ENCODE measurements around the gene TNFAIP3.
"Not testable (repeated sequence)": the region's sequence is repeated elsewhere in the genome, so short reads cannot be mapped to it uniquely, and the experiment has no call there.

Gene TNFAIP3

DNA sequence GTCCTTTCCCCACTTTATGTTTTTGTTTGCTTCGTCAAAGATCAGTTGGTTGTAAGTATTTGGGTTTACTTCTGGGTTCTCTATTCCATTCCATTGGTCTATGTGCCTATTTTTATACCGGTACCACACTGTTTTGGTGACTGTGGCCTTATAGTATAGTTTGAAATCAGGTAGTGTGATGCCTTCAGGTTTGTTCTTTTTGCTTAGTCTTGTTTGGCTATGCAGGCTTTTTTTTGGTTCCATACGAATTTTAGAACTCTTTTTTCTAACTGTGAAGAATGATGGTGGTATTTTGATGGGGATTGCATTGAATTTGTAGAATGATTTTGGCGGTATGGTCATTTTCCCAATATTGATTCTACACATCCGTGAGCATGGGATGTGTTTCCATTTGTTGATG lies 28.5 kb upstream of the TNFAIP3 start:
- not testable (repeated sequence) for H3K27me3 ChIP-seq (ENCODE audit: insufficient read depth, low read length, poor library complexity)

DNA sequence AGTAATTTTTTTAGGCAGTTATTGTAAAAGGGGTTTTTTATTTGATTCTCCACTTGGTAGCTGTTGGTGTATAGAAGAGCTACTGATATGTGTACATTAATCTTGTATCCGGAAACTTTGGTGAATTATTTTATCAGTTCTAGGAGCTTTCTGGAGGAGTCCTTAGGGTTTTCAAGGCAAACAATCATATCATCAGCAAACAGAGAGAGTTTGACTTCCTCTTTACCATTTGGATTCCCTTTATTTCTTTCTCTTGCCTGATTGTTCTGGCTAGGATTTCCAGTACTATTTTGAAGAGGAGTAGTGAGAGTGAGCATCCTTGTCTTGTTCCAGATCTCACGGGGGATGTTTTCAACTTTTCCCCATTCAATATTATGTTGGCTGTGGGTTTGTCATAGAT lies 28.0 kb upstream of the TNFAIP3 start:
- Histone ChIP-seq H3K27ac (ENCODE audit: low read length) (no peak overlapping the region), H4K20me1 (ENCODE audit: insufficient read depth, low read length) (no peaks in the 10 kb centered on the region), H3K4me3 (ENCODE audit: low read depth in 1 of 2, low read length in 2 of 2) (no peak overlapping the region), H3K36me3 (ENCODE audit: insufficient read depth, low read length) (no peaks in the 10 kb centered on the region), H2AFZ (ENCODE audit: low read depth, low read length) (no peak overlapping the region), H3K9ac (ENCODE audit: low read depth, low read length) (no peak overlapping the region), H3K27me3 (ENCODE audit: insufficient read depth, low read length, poor library complexity) (no peaks in the 10 kb centered on the region), H3K4me2 (ENCODE audit: insufficient read depth, low read length) (no peak overlapping the region), H3K79me2 (ENCODE audit: insufficient read depth, low read length) (no peaks in the 10 kb centered on the region), H3K9me3 (ENCODE audit: insufficient read depth, low read length, severe bottlenecking) (no peaks in the 10 kb centered on the region), H3K4me1 (ENCODE audit: insufficient read depth, low read length) (no peaks in the 10 kb centered on the region)
- DNase-seq (no peak), ATAC-seq (ENCODE audit: insufficient read depth, low read depth) (no peak)
- TF ChIP-seq, protein P1, sequence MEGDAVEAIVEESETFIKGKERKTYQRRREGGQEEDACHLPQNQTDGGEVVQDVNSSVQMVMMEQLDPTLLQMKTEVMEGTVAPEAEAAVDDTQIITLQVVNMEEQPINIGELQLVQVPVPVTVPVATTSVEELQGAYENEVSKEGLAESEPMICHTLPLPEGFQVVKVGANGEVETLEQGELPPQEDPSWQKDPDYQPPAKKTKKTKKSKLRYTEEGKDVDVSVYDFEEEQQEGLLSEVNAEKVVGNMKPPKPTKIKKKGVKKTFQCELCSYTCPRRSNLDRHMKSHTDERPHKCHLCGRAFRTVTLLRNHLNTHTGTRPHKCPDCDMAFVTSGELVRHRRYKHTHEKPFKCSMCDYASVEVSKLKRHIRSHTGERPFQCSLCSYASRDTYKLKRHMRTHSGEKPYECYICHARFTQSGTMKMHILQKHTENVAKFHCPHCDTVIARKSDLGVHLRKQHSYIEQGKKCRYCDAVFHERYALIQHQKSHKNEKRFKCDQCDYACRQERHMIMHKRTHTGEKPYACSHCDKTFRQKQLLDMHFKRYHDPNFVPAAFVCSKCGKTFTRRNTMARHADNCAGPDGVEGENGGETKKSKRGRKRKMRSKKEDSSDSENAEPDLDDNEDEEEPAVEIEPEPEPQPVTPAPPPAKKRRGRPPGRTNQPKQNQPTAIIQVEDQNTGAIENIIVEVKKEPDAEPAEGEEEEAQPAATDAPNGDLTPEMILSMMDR (IDR thresholded peaks at IDR 0.05; ENCODE audit: borderline replicate concordance, extremely low read depth, low read length, poor library complexity, severe bottlenecking) = no peak
- no peak for TF ChIP-seq EZH2 (IDR thresholded peaks at IDR 0.05; ENCODE audit: borderline replicate concordance, low read depth, low read length, severe bottlenecking)

More for the DNA sequence above, 28.5 kb upstream of the TNFAIP3 start:
- H3K9ac ChIP-seq (ENCODE audit: low read depth, low read length); H3K79me2 ChIP-seq (ENCODE audit: insufficient read depth, low read length); DNase-seq; H3K4me1 ChIP-seq (ENCODE audit: insufficient read depth, low read length); H3K9me3 ChIP-seq (ENCODE audit: insufficient read depth, low read length, severe bottlenecking); H2AFZ ChIP-seq (ENCODE audit: low read depth, low read length); ATAC-seq (ENCODE audit: insufficient read depth, low read depth); H3K4me2 ChIP-seq (ENCODE audit: insufficient read depth, low read length); H4K20me1 ChIP-seq (ENCODE audit: insufficient read depth, low read length); H3K4me3 ChIP-seq (ENCODE audit: low read depth in 1 of 2, low read length in 2 of 2); H3K27ac ChIP-seq (ENCODE audit: low read length); H3K36me3 ChIP-seq (ENCODE audit: insufficient read depth, low read length): not testable (repeated sequence)

DNA sequence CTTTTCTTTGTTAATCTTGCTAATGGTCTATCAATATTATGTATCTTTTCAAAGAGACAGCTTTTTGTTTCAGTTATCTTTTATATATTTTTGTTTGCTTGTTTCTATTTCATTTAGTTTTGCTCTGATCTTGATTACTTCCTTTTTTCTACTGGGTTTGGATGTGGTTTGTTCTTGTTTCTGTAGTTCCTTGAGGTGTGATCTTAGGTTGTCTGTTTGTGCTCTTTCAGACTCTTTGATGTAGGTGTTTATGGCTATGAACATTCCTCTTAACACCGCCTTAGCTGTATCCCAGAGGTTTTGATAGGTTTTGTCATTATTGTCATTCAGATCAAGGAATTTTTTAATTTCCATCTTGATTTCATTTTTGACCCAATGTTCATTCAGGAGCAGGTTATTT lies 26.8 kb upstream of the TNFAIP3 start:
- Histone ChIP-seq H3K79me2 (ENCODE audit: insufficient read depth, low read length) (no peaks in the 10 kb centered on the region), H2AFZ (ENCODE audit: low read depth, low read length) (no peak overlapping the region), H3K4me1 (ENCODE audit: insufficient read depth, low read length) (no peaks in the 10 kb centered on the region), H3K9ac (ENCODE audit: low read depth, low read length) (no peak overlapping the region), H3K4me2 (ENCODE audit: insufficient read depth, low read length) (no peak overlapping the region), H4K20me1 (ENCODE audit: insufficient read depth, low read length) (no peaks in the 10 kb centered on the region), H3K9me3 (ENCODE audit: insufficient read depth, low read length, severe bottlenecking) (no peaks in the 10 kb centered on the region), H3K27ac (ENCODE audit: low read length) (no peak overlapping the region), H3K27me3 (ENCODE audit: insufficient read depth, low read length, poor library complexity) (no peaks in the 10 kb centered on the region), H3K4me3 (ENCODE audit: low read depth in 1 of 2, low read length in 2 of 2) (no peak overlapping the region), H3K36me3 (ENCODE audit: insufficient read depth, low read length) (no peaks in the 10 kb centered on the region)
- no peak for ATAC-seq (ENCODE audit: insufficient read depth, low read depth)
- DNase-seq = no peak
- no peak for TF ChIP-seq EZH2 (IDR thresholded peaks at IDR 0.05; ENCODE audit: borderline replicate concordance, low read depth, low read length, severe bottlenecking)
- TF ChIP-seq, protein P1 (IDR thresholded peaks at IDR 0.05; ENCODE audit: borderline replicate concordance, extremely low read depth, low read length, poor library complexity, severe bottlenecking) = no peak

DNA sequence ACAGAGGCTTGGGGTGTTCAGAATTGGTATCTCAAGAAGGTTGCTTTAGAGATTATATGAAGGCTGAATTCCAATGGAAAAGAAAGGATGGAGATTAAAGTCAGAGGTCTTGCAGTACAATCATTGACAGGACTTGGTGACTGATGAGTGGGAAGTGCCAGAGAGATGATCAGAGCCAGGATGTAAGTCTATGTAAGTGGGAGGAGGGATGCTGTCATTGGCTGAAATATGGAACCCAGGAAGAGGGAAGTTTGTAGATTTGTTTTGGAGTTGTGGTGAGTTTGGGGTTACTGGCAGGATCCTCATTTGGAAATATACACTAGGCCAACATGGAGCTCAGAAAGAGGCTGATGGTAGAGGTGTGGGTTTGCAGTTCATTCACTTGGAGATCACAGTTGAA lies 23.8 kb upstream of the TNFAIP3 start:
- no peaks in the 10 kb centered on the region for H3K9me3 ChIP-seq (ENCODE audit: insufficient read depth, low read length, severe bottlenecking)
- H3K4me3 ChIP-seq (ENCODE audit: low read depth in 1 of 2, low read length in 2 of 2) = no peak overlapping the region
- no peaks in the 10 kb centered on the region for H3K4me1 ChIP-seq (ENCODE audit: insufficient read depth, low read length)
- TF ChIP-seq, protein P1 (IDR thresholded peaks at IDR 0.05; ENCODE audit: borderline replicate concordance, extremely low read depth, low read length, poor library complexity, severe bottlenecking) = no peak
- TF ChIP-seq EZH2 (IDR thresholded peaks at IDR 0.05; ENCODE audit: borderline replicate concordance, low read depth, low read length, severe bottlenecking) = no peak
- H3K27ac ChIP-seq (ENCODE audit: low read length) = no peak overlapping the region
- no peak overlapping the region for H3K4me2 ChIP-seq (ENCODE audit: insufficient read depth, low read length)
- H4K20me1 ChIP-seq (ENCODE audit: insufficient read depth, low read length) = no peaks in the 10 kb centered on the region
- H2AFZ ChIP-seq (ENCODE audit: low read depth, low read length) = no peak overlapping the region
- H3K36me3 ChIP-seq (ENCODE audit: insufficient read depth, low read length) = no peaks in the 10 kb centered on the region
- H3K27me3 ChIP-seq (ENCODE audit: insufficient read depth, low read length, poor library complexity) = no peaks in the 10 kb centered on the region
- H3K79me2 ChIP-seq (ENCODE audit: insufficient read depth, low read length) = no peaks in the 10 kb centered on the region
- no peak overlapping the region for H3K9ac ChIP-seq (ENCODE audit: low read depth, low read length)
- no peak for DNase-seq
- ATAC-seq (ENCODE audit: insufficient read depth, low read depth) = no peak

DNA sequence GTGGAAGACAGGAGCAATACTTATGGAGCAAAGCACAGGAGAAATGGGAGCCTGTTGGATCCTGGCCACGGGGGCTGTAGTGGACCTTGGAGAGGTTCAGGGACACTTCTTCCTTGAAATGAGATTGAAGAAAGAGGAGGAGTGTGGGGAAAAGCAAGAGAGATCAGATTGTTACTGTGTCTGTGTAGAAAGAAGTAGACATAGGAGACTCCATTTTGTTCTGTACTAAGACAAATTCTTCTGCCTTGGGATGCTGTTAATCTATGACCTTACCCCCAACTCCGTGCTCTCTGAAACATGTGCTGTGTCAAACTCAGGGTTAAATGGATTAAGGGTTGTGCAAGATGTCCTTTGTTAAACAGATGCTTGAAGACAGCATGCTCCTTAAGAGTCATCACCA lies 22.7 kb upstream of the TNFAIP3 start:
- H3K27me3 ChIP-seq (ENCODE audit: insufficient read depth, low read length, poor library complexity); H3K4me1 ChIP-seq (ENCODE audit: insufficient read depth, low read length); H3K9ac ChIP-seq (ENCODE audit: low read depth, low read length); H3K4me2 ChIP-seq (ENCODE audit: insufficient read depth, low read length); H3K79me2 ChIP-seq (ENCODE audit: insufficient read depth, low read length); H3K9me3 ChIP-seq (ENCODE audit: insufficient read depth, low read length, severe bottlenecking); H2AFZ ChIP-seq (ENCODE audit: low read depth, low read length); ATAC-seq (ENCODE audit: insufficient read depth, low read depth); H3K27ac ChIP-seq (ENCODE audit: low read length); H4K20me1 ChIP-seq (ENCODE audit: insufficient read depth, low read length); H3K4me3 ChIP-seq (ENCODE audit: low read depth in 1 of 2, low read length in 2 of 2); DNase-seq; H3K36me3 ChIP-seq (ENCODE audit: insufficient read depth, low read length): not testable (repeated sequence)

DNA sequence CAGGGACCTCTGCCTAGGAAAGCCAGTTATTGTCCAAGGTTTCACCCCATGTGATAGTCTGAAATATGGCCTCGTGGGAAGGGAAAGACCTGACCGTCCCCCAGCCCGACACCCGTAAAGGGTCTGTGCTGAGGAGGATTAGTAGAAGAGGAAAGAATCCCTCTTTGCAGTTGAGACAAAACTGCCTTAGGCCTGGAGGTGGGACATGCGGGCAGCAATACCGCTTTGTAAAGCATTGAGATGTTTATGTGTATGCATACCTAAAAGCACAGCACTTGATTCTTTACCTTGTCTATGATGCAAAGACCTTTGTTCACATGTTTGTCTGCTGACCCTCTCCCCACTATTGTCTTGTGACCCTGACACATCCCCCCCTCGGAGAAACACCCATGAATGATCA lies 22.3 kb upstream of the TNFAIP3 start:
- H3K9ac ChIP-seq (ENCODE audit: low read depth, low read length); H3K27me3 ChIP-seq (ENCODE audit: insufficient read depth, low read length, poor library complexity); H3K4me2 ChIP-seq (ENCODE audit: insufficient read depth, low read length); H3K79me2 ChIP-seq (ENCODE audit: insufficient read depth, low read length); H4K20me1 ChIP-seq (ENCODE audit: insufficient read depth, low read length); ATAC-seq (ENCODE audit: insufficient read depth, low read depth); H3K36me3 ChIP-seq (ENCODE audit: insufficient read depth, low read length); DNase-seq; H3K27ac ChIP-seq (ENCODE audit: low read length); H3K4me3 ChIP-seq (ENCODE audit: low read depth in 1 of 2, low read length in 2 of 2); H3K9me3 ChIP-seq (ENCODE audit: insufficient read depth, low read length, severe bottlenecking); H2AFZ ChIP-seq (ENCODE audit: low read depth, low read length); H3K4me1 ChIP-seq (ENCODE audit: insufficient read depth, low read length): not testable (repeated sequence)
